NOMO-1 treated with dmso at 0.1 percent for 144 hours (cell line): ENCODE results near the gene PCLO.
"Not testable (repeated sequence)": the region's sequence is repeated elsewhere in the genome, so short reads cannot be mapped to it uniquely, and the experiment has no call there.

Experiments used
- DNase-seq: peaks from one replicate; lab custom pipeline; 2025; ENCODE audit not compliant: unreplicated experiment; lab: John Stamatoyannopoulos, UW

Gene PCLO

DNA sequence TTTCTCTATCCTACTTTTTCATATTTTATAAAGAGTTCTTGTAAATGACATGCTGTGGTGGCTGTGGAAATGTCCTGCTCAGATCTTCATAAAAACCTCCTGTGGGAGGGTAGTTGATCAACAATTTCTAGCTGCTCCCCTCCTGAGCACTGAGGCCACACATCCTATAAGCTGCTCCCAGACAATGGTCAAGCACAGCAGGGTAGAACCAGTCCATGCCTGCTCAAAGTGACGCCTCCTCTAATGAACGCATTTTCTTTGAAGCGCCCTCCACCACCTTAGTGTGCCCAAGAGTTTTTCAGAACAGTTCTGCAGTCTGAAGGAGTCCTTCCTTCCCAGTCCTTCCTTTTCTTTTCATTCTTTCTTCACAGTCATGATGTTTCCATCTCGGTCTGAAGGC is 420.5 kb downstream of the PCLO start:
- DNase-seq: no peak

DNA sequence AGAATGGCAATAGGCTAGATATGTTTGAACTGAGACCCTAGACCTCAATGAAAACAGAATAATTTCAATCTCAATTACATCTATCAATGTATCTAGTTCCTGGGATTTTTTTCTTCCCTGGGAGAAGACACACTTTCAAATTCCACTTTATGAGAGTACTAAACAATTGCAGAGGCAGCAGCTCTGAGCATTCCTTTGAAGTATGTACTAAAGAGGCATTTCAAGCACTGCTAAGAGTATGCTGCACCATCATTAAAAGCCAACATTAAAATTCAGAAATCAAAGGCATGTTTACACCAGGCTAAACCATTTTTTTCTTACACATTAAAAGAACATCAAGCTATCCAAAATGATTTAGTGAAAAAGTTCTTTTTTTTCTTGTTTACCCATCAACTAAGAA is 421.2 kb downstream of the PCLO start:
- no peak for DNase-seq

DNA sequence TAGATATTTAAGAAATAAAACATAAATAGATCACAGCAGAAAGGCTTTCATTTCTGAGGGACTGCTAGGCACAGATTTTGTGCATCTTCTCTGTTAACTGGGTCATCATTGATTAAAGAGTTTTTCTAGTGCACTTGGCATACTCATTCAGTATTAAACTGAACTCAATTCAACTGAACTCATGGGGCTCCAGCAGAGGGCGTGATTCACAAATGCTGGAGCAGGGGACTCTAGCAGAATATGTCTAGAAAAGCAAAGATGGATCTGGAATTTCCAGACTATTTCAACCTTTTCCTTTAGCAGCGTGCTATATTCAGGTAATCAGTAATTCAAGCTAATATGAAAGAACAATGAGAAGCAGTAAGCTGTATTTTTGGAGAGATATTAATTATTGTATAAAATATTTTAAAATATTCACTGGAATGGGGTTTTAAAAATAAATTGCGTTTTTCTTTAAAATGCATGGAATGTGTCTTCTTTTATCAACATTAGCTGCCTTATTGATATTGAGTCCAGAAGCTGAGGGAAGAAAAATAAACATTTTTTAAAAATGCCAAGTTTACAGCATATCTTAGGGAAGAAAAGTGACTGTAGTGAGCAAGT is 422.3 kb downstream of the PCLO start:
- DNase-seq: peak; percentile 39

GRCh38 chr7:82736633-82737032 is 426.1 kb downstream of the PCLO start:
- DNase-seq: no peak

- DNase-seq: no peak
Observed at GRCh38 chr7:82732677-82733076, 430.0 kb downstream of the PCLO start.

DNA sequence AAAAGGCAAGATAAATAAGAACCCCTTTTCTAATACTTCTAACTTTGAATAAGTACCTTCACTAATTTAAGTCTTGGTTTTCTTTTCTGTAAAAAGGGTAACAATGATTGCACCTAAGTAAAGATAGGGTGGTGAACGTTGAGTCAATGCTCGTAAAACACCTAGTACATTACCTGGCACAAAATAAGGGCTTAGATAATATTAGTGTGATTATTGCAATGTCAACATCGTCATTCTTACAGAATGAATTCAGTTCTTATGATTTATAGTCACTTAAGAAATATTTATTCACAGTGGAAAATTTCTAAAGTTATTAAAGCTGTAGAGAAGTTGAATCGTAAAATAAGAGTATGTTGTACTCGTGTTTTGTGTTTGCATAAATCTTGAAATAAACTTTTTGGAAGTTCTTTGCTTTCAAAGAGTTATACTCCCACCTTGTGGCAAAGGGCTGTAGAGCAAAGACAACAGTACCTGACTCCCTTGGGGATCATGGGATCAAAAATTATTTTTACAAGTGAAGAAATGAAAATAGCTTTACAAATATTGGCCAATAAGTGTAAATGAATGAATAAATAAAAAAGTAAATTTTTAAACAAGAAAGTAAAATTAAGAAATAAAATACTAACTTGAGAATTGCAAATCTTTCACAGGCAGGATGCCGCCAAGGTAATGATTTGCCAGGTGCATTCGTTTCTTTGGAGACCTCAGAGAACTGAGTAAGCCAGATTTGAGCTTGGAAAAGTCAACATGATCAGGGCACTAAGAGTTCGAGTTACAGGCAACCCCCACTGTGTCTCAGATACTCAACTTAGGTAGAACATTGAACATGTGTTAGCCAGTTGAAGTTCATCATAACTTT is 433.3 kb downstream of the PCLO start:
- peak; percentile 7 for DNase-seq

DNA sequence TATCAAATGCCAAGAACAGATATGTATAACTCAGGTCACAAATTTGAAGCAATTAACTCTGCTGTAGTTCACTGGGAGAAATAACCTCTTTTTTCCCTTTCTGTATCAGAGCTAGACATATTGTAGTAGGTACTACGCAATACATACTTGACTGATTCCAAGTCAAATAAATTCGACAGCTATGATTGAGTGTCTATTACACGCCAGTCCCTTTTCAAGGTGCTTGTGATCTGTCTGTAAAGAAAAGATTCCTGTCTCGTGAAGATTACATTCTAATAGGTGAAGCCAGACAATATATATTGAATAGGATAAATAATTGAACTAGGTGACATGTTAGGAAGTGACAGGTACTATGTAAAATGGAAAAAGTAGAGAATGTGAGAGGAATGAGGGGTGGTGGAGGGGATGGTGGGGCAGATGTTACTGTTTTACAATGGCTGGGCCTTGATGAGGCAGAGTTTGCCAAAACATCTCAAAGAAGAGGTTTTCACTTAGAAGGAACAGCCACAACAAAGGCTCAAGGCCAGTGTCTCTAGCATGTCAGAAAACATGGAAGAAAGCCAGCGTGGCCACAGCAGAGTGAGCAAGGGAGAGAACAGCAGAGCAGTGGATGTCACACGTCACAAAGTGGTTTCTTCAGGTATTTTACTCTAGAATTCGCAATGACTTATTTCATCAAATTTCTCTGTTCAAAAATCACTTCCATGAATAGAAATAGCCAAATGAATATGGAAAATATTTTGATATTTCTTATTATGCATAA is 436.5 kb downstream of the PCLO start:
- no peak for DNase-seq

GRCh38 chr7:82723411-82723810 is 439.3 kb downstream of the PCLO start:
- no peak for DNase-seq

DNA sequence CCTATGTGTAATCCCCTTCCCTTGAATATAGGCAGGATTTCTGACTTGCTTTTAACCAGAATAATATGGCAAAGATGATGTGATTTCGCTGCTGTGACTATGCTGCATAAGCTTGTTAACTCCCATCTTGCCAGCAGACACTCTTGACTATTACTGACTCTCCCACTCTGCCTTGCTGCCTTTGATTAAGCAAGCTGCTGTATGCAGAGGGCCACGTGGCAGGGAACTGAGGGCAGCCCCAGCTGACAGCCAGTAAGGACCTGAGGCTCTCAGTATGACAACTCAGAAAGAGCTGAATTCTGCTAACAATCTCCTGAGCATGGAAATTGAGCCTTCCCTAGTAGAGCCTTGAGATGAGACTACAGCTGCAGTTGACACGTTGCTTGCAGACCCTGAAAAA is 439.7 kb downstream of the PCLO start:
- DNase-seq: no peak

- no peak for DNase-seq
Observed at GRCh38 chr7:82715344-82715743, 447.3 kb downstream of the PCLO start.

DNA sequence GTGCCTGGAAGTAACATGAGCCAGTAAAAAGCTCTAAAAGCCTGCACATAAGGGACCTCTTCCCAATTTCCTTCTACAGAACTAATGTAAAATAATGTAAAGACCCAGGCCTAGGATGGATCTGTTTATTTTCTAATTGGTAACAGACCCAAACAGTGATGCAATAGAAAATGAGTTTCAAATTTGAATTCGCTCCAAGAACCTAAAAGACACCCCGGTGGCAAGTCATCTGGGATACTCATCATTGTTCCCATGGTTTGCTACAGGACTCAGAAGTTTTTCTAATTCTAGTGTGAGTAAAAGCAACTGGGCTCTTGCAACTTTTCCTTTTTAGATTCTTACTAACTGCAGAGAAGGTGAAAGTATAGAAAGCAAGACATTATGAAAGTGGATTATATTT is 447.8 kb downstream of the PCLO start:
- no peak for DNase-seq

DNA sequence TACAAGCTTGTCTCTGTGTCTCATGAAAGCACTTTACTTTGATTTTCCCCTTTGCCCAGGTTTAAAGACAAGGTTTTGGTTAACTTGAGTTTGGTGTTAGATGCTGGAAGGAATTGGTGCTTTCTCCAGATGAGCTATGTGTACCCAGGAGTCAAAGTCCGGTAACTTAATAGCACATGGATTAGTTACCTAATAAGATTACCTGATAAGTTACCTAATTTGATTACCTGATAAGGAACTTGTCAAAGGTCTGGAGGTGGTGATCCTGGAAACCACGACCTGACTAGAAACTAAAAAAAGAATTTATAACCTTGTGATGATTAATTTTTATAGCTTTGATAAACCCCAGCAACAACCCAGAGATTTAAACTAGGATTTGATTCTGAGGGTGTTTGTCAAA is 449.2 kb downstream of the PCLO start:
- DNase-seq: no peak

DNA sequence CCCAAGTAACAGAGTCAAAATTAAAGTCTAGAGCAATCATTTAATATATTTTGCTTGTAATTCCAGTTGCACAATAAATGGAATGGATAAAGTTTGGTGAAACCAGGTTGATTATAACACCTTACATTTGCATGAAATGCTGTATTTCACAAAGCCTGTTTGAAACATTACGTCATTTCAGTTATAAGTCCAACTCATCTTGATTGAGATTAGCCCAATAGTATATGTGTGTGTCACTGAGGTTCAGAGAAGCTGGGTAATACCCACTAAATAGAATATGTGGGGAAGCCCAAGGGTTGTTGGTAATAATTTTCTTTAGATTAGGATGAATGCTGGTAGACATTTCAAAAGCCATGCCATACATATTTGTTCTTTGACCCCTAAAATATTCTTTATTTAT is 456.3 kb downstream of the PCLO start:
- DNase-seq: not testable (repeated sequence)

DNA sequence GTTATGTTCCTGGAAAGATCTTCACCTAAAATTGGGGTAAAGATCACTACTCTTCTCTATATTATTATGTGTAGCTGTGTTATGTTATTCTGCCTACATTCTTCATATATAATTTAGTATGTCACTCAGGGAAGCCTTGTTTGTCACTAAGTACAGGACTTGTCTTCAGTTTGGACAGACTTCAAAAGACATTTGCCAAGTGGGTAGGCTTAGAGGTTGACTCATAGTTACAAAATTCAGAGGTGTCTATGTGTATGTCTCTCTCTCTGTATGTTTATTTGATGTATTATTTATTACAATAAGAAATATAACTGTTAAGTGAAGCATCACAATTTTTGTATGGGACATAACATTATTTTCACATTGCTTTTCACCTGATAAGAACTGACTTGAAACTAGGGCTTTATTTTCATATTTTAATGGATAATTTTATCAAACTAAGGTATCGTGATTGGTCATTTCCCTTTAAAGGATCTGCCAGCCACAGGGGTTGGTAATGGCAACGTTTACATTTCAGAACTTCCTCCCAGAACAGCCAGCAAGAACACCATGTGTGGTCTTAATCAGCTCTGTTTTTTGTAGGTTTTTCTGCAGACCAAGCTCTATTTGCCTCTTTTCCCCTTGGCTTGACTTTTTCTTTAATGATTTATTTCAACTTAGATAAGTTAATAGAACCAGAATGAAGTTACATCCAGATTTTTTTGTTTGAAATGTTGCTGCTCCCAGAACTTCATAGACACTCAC is 457.0 kb downstream of the PCLO start:
- DNase-seq: no peak

GRCh38 chr7:82704121-82704520 is 458.6 kb downstream of the PCLO start:
- no peak for DNase-seq
